Measurements from ENCODE around the gene RPS18. TPM values are rescaled to one million over a fixed set of nuclear protein-coding genes. Genes with fewer than 3 reads are reported as not detected.

RPS18 gene
- total and polyA plus RNA-seq, 10 of the 15 experiments (the other 5 are each of a cell fraction or from before 2014, with no cell fraction given) = 4,228 to 20,828 (median 7,406) TPM

GRCh38 chr6:33272275-33273128 lies 627 bp downstream of the RPS18 start:
- FAIRE-seq (no peak), DNase-seq (ENCODE audit: low read depth, low spot score) (no peak), ATAC-seq (peak; percentile 16)
- Histone ChIP-seq H3K9ac (ENCODE audit: control insufficient read depth, insufficient read depth, low read length) (peak overlapping the region; percentile 88), H3K9me3 (replicated peaks; ENCODE audit: control insufficient read depth, insufficient read depth, low read length) (no peaks in the 10 kb centered on the region), H3K27me3 (replicated peaks in 1 of 2; ENCODE audit: control insufficient read depth in 2 of 2, insufficient read depth in 2 of 2, low read length in 1 of 2) (no peaks in the 10 kb centered on the region), H3K4me1 (ENCODE audit: control insufficient read depth, insufficient read depth, low read length) (peaks cover 18% of the 10 kb centered on the region), H2AFZ (ENCODE audit: control insufficient read depth, low read depth, low read length) (peak overlapping the region; percentile 49; the same call in 1 of the 2 replicates), H4K20me1 (ENCODE audit: control insufficient read depth, insufficient read depth) (peaks cover 6% of the 10 kb centered on the region), H3K79me2 (ENCODE audit: control insufficient read depth, insufficient read depth, low read length) (peaks cover 67% of the 10 kb centered on the region), H3K4me3 (peak overlapping the region; percentile 87), H3K36me3 (ENCODE audit: control insufficient read depth in 2 of 2, insufficient read depth in 2 of 2, low read length in 1 of 2) (peaks cover 13 to 24% of the 10 kb centered on the region in 2 experiments), H3K27ac (ENCODE audit: control insufficient read depth, insufficient read depth) (peak overlapping the region; percentile 97), H3K4me2 (ENCODE audit: control insufficient read depth, insufficient read depth) (peak overlapping the region; percentile 83)
- ChIA-PET RAD21 (ENCODE audit: unreplicated experiment) (interaction anchor here (0.9 to 2.1 kb wide), 8 partner anchors 16 to 298 kb away, joined by 3 to 11 read pairs (median 5); partner anchors contain the start of genes PFDN6, RGL2, RING1 and WDR46), POLR2A (interaction anchor here (0.6 to 5.4 kb wide), 21 partner anchors 8 to 319 kb away, joined by 3 to 60 read pairs (median 6); partner anchors contain the start of genes HLA-DMA, HLA-DPB1, PFDN6 and RGL2), CTCF (interaction anchor here (0.9 to 3.6 kb wide), 9 partner anchors 23 to 196 kb away, joined by 3 to 23 read pairs (median 5); partner anchors contain the start of genes HLA-DPB1 and RING1), SMC1A (ENCODE audit: uncharacterized antibody, unreplicated experiment) (interaction anchor here (0.6 to 2.0 kb wide), 7 partner anchors 17 to 158 kb away, joined by 3 to 8 read pairs (median 6); partner anchors contain the start of genes PFDN6, RING1 and WDR46)
- intact Hi-C loops (cut with micrococcal nuclease; ENCODE audit: unreplicated experiment) = no loop called here
- BruUV-seq (replicated peaks) = TSS peak; percentile 81
- WGBS (ENCODE audit: insufficient coverage, insufficient replicate concordance, low lambda C conversion rate, missing lambda C conversion rate) = under 1% methylated on average over 22 of the region's 22 CpGs
- in situ Hi-C loops (cut with MboI) = no loop called here
- TF ChIP-seq ETV6 (conservative IDR thresholded peaks at IDR 0.05 in 1 of 2, IDR thresholded peaks at IDR 0.05 in 1 of 2; ENCODE audit: borderline replicate concordance in 1 of 2, low read depth in 1 of 2) (no peak), RUNX3 (IDR thresholded peaks at IDR 0.05; ENCODE audit: low read length) (no peak), NR2F1 (conservative IDR thresholded peaks at IDR 0.05) (no peak), NBN (IDR thresholded peaks at IDR 0.05) (no peak), WRNIP1 (IDR thresholded peaks at IDR 0.05; ENCODE audit: borderline replicate concordance, low read depth, low read length) (no peak), PML (IDR thresholded peaks at IDR 0.05; ENCODE audit: low read length) (no peak), YBX1 (IDR thresholded peaks at IDR 0.05) (no peak), LARP7 (IDR thresholded peaks at IDR 0.05) (peak; percentile 51; the same call in 1 of the 2 replicates), BRCA1 (IDR thresholded peaks at IDR 0.05; ENCODE audit: low read depth, low read length) (no peak), IKZF2 (IDR thresholded peaks at IDR 0.05) (no peak; a peak in 1 of 4 replicates), FOXK2 (IDR thresholded peaks at IDR 0.05) (no peak), BCLAF1 (IDR thresholded peaks at IDR 0.05) (no peak), ZBED1 (IDR thresholded peaks at IDR 0.05; ENCODE audit: borderline replicate concordance) (0 out of 2 replicates have a peak, but pooled peaks have one; percentile 50), ZSCAN29 (IDR thresholded peaks at IDR 0.05) (peak; percentile 68; the same call in 1 of the 2 replicates), SREBF1 (IDR thresholded peaks at IDR 0.05; ENCODE audit: low read length) (no peak), CHD1 (IDR thresholded peaks at IDR 0.05; ENCODE audit: low read depth, low read length) (peak; percentile 36; the same call in 1 of the 2 replicates), ATF3 (IDR thresholded peaks at IDR 0.05; ENCODE audit: borderline replicate concordance, extremely low read depth, low read depth, low read length) (no peak), POLR2AphosphoS5 (IDR thresholded peaks at IDR 0.05; ENCODE audit: low read length) (peak; percentile 30; the same call in 1 of the 2 replicates), BACH1 (IDR thresholded peaks at IDR 0.05; ENCODE audit: borderline replicate concordance) (no peak), CEBPB (IDR thresholded peaks at IDR 0.05; ENCODE audit: borderline replicate concordance in 1 of 2, low read depth in 2 of 2, low read length in 2 of 2) (no peak), CHD4 (IDR thresholded peaks at IDR 0.05) (no peak), MAX (IDR thresholded peaks at IDR 0.05; ENCODE audit: low read depth, low read length) (no peak)
